GM13976 (cell line): ENCODE data around the gene IL36RN.

Experiments used
- DNase-seq: peaks from one replicate; pipeline ENCODE4 v3.0.0; 2012; ENCODE audit warnings: low spot score
- CTCF ChIP-seq: IDR thresholded peaks from 2 replicates; pipeline ENCODE4 v1.5.1; 2012; ENCODE audit warnings: borderline replicate concordance, mild to moderate bottlenecking; ENCODE audit not compliant: insufficient read depth; ENCODE audit errors: extremely low read depth, missing control alignments, control extremely low read depth
- in situ Hi-C: fragments of 300-500 bp; cut with MboI; formaldehyde crosslinking; loops from one replicate; pipeline ENCODE4 v1.12.0; 2022; ENCODE audit warnings: low sequenced_read_pairs, mixed read lengths, inconsistent platforms; ENCODE audit not compliant: unreplicated experiment

IL36RN gene

DNA sequence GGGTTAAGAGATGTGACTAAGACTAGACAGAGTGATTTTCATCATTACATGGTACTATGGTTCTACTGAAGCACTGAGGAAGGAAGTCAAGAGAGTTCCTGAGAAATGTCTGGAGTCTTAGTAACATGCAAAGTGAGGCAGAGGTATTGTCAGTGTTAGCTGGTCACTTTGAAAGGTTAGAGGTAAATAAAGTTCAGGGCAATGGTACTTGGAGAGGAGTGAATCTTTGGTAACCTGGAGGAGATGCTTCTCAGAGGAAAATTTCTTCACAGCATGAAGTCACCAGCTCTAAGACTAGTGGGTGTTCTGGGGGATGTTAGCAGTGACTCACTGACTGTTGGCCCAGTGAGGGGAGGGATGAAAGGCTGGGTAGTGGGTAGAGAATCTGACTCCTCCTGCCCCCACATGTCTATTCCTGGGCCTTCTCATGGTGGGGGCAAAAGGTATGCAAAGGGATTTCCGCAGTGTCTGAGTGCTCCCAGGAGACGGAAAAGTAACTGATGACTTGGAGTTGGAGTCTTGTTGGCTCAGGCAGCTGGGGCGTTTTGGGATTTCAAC lies 45.1 kb downstream of the IL36RN start:
- DNase-seq: no peak
- no peak for TF ChIP-seq CTCF
- in situ Hi-C loops: no loop called here

- TF ChIP-seq CTCF: no peak
- in situ Hi-C loops: no loop called here
- no peak for DNase-seq
Measured at GRCh38 chr2:113105047-113105785, 46.2 kb downstream of the IL36RN start.

DNA sequence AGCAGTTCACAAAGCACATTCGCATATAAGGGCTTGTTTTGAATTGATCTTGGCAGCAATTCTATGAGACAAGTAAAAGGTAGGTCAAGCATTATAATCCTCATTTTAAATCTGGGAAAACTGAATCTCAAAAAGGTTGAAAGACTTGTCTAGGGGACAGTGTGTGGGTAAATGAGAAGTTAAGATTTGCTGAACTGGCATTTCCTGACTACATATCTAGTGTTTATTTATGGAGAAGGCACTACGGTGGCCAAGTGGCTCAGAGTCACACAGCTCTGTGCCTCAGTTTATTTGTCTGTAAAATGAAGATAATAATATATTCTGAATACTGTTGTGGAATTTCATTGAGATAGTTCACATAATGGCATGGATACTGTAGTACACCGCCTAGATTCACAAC lies 52.1 kb downstream of the IL36RN start:
- no peak for TF ChIP-seq CTCF
- in situ Hi-C loops: no loop called here
- no peak for DNase-seq

DNA sequence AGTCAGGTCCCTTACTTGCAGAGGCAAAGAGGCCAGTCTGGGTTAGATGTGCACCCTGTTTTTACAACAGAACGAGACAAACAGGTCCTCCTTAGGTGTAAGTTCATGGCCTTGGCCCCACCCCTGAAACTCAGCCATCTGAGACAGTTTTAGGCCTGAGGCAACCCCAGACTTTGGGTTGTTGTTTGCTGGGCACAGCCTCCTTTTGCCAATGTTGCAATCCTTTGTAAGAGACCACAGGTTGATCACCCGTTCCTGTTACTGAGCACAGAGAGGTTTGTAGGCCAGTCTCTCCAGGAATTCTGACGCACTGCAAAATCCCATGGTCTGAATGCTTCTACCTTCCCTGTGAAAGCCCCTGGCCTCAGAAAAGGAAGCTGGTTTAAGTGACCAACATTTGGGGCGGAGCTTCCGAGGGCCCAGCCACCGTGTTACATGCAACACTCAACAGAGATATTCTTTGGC lies 52.9 kb downstream of the IL36RN start:
- in situ Hi-C loops: no loop called here
- TF ChIP-seq CTCF: no peak
- no peak for DNase-seq

DNA sequence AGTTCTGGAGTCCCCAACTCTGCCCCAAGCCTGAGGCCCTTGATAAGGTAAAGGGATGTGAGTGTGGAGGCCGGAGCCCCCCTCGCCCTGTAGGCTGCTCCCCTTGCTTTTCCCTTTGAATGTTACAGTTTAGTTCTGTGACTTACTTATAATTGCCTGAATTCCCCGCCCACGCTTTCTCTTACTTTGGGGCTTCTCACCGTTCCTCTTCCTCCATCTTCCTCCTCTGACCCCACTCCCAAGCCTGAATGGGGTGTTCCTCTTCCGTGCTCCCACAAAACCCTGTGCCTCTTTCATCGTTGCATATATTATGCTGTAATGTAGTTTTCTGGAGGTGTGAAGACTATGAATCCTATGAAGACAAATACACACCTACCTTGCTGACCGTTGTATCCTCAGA lies 53.4 kb downstream of the IL36RN start:
- no peak for DNase-seq
- no peak for TF ChIP-seq CTCF
- in situ Hi-C loops: no loop called here

- in situ Hi-C loops: no loop called here
- TF ChIP-seq CTCF: no peak
- DNase-seq: no peak
Measured at GRCh38 chr2:113112871-113113270, 53.9 kb downstream of the IL36RN start.

DNA sequence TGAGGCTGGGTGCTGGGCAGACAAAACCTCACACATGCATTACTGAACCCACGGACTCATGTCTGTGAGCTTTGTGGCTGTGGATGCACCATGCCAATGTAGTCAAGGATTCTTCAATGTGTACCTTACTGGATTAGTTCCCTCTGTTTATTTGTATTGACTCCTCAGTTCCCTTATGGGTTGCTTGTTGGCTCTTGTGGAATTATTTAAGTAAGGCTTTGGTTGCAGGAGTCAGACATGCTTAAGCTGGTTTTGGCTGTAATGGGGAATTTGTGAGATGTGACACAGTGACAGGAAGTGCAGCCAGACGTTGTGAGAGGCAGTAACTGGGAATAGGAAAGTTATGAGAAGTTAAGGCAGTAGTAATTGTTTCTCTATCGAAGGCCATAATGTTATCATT lies 54.8 kb downstream of the IL36RN start:
- in situ Hi-C loops: no loop called here
- no peak for TF ChIP-seq CTCF
- DNase-seq: no peak
